ENCODE data around the gene GGT6. TPM values are rescaled to one million over a fixed set of nuclear protein-coding genes. Genes with fewer than 3 reads are reported as not detected.

The GGT6 gene
- total and polyA plus RNA-seq, 2 experiments from 2014 or later, result not detected

DNA sequence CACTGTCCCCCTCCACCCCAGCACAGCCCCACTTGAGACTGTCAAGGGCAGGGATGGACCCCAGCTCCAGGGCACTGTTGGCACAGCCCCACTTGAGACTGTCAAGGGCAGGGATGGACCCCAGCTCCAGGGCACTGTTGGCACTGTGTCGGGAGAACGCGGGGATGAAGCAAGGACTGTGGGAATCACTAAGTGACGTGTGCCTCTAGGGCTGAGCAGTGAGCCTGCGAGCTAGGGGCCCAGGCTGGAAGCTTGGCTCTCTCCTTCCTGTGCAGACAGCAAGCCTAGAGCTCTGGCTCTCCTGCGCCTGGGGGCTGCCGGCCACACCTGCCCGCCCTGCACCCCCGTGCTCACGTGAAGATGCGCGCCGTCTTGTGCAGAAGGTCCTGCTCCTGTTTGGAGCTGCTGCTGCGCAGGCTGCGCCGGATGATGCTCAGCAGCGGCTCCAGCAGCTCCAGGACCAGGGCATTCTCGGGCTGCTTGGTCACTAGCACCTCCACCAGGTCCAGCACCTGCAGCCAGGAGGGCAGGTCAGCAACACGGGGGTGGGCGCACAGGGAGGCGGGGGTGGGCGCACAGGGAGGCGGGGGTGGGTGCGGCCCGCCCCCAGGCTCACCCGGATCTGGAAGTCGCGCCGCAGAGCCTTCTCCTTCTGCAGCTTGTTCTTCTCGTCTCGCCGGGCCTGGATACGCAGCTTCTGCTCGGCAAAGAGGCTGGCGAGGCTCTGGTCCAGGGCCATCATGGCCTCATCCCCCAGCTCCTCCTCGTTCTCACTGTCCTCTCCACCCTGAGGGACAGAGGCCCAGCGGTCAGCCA, 16.0 kb downstream of the GGT6 start:
- Histone ChIP-seq H3K27me3 (no peaks in the 10 kb centered on the region), H3K9me3 (ENCODE audit: low read depth) (no peaks in the 10 kb centered on the region), H3K4me3 (no peak overlapping the region), H3K36me3 (peaks cover 6% of the 10 kb centered on the region), H3K4me1 (ENCODE audit: low read depth) (no peaks in the 10 kb centered on the region), H3K27ac (no peak overlapping the region)
- TF ChIP-seq, protein P1, sequence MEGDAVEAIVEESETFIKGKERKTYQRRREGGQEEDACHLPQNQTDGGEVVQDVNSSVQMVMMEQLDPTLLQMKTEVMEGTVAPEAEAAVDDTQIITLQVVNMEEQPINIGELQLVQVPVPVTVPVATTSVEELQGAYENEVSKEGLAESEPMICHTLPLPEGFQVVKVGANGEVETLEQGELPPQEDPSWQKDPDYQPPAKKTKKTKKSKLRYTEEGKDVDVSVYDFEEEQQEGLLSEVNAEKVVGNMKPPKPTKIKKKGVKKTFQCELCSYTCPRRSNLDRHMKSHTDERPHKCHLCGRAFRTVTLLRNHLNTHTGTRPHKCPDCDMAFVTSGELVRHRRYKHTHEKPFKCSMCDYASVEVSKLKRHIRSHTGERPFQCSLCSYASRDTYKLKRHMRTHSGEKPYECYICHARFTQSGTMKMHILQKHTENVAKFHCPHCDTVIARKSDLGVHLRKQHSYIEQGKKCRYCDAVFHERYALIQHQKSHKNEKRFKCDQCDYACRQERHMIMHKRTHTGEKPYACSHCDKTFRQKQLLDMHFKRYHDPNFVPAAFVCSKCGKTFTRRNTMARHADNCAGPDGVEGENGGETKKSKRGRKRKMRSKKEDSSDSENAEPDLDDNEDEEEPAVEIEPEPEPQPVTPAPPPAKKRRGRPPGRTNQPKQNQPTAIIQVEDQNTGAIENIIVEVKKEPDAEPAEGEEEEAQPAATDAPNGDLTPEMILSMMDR (IDR thresholded peaks at IDR 0.05; ENCODE audit: low read depth, low read length), result no peak
- DNase-seq (ENCODE audit: low read depth in 1 of 2, low spot score in 1 of 2), result no peak

GRCh38 chr17:4543557-4544026, 16.8 kb downstream of the GGT6 start:
- Histone ChIP-seq H3K4me3 (no peak overlapping the region), H3K9me3 (ENCODE audit: low read depth) (no peaks in the 10 kb centered on the region), H3K27ac (no peak overlapping the region), H3K36me3 (peaks cover 10% of the 10 kb centered on the region), H3K27me3 (no peaks in the 10 kb centered on the region), H3K4me1 (ENCODE audit: low read depth) (no peaks in the 10 kb centered on the region)
- DNase-seq (ENCODE audit: low read depth in 1 of 2, low spot score in 1 of 2), result peak in 1 of 2 donors; percentile 26
- TF ChIP-seq, protein P1 (IDR thresholded peaks at IDR 0.05; ENCODE audit: low read depth, low read length), result no peak

- no peaks in the 10 kb centered on the region for H3K9me3 ChIP-seq (ENCODE audit: low read depth)
- H3K4me1 ChIP-seq (ENCODE audit: low read depth), result no peaks in the 10 kb centered on the region
- H3K27ac ChIP-seq, result no peak overlapping the region
- TF ChIP-seq, protein P1 (IDR thresholded peaks at IDR 0.05; ENCODE audit: low read depth, low read length), result no peak
- H3K27me3 ChIP-seq, result no peaks in the 10 kb centered on the region
- peaks cover 14% of the 10 kb centered on the region for H3K36me3 ChIP-seq
- H3K4me3 ChIP-seq, result no peak overlapping the region
- DNase-seq (ENCODE audit: low read depth in 1 of 2, low spot score in 1 of 2), result no peak
Observed at GRCh38 chr17:4542726-4543191, 17.6 kb downstream of the GGT6 start.

DNA sequence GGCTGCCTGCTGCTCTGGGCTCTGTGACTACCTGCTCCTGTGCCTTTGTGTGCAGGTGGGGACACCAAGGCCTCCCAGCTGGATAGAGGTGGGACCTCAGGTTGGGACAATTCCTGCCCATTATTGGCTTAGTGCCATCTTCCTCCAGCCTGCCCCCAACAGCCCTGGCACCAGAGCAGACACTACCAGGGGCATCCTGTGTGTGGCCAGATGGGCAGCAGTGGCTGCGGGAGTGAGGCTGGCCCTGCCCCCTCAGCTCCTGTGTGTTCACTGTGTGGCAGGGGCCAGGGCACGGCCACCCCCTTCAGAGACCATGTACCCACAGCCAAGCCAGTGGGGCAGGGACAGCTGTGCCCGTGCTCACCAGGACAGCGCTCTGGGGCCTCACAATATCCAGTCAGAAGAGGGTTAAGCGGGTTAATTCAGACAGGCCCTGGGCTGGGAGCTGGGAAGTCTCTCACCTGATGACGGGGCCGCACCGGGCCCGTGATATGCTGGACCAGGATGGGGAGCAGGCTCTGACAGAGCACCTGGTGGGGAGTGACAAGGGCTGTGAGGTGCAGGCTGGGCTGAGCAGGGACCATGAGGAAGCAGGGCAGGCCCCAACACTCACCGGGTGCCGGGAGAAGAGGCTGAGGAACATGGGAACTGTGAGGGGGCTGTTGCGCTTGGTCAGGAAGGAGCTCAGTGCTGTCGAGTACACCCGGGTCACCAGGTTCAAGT, 18.2 kb downstream of the GGT6 start:
- Histone ChIP-seq H3K4me3 (no peak overlapping the region), H3K9me3 (ENCODE audit: low read depth) (no peaks in the 10 kb centered on the region), H3K36me3 (peaks cover 14% of the 10 kb centered on the region), H3K4me1 (ENCODE audit: low read depth) (no peaks in the 10 kb centered on the region), H3K27me3 (no peaks in the 10 kb centered on the region), H3K27ac (no peak overlapping the region)
- TF ChIP-seq, protein P1 (IDR thresholded peaks at IDR 0.05; ENCODE audit: low read depth, low read length), result no peak
- DNase-seq (ENCODE audit: low read depth in 1 of 2, low spot score in 1 of 2), result no peak

GRCh38 chr17:4541328-4542002, 18.9 kb downstream of the GGT6 start:
- Histone ChIP-seq H3K4me1 (ENCODE audit: low read depth) (peaks cover 3% of the 10 kb centered on the region), H3K9me3 (ENCODE audit: low read depth) (no peaks in the 10 kb centered on the region), H3K27me3 (no peaks in the 10 kb centered on the region), H3K36me3 (peaks cover 11% of the 10 kb centered on the region), H3K4me3 (no peak overlapping the region), H3K27ac (no peak overlapping the region)
- TF ChIP-seq, protein P1 (IDR thresholded peaks at IDR 0.05; ENCODE audit: low read depth, low read length), result no peak
- no peak for DNase-seq (ENCODE audit: low read depth in 1 of 2, low spot score in 1 of 2)

Measured in cardiac muscle cell (in vitro differentiated cells and primary cell).